ENCODE data around the gene NCOA6.
"Not testable (repeated sequence)": the region's sequence is repeated elsewhere in the genome, so short reads cannot be mapped to it uniquely, and the experiment has no call there.

The NCOA6 gene

DNA sequence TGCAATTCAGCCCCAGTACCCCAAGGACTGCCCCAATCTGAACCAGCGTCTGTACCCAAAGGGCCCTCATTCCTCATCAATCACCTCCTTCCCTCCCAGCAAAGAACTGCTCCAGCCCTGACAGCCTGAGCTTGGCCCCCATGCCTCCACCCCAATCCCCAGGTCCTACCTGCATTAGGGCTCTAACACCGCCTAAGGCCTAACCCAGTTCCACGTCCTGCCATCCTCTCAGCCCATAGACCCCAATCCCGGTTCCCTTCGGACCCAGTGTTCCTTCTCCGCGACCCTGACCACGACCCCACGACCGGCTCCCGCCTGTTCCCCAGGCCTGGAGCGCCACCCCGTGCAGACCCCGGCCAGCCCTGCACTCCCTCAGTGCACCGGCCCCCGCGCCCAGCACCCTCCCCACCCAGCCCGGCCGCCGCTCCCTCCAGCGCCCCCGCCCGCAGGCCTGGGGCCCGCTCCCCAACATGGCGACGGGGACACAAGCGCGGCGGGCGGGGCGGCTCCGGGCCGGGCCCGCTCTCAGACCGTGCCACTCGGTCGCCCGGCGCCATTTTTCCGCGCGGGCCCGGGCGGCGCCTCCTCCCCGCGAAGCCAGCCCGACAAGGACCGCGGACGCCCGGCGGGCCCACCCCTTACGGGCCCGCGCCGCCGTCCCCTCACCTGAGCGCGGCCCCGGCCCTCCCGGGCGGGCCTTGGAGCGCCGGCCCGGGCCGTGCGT is 483 bp downstream of the NCOA6 start:
- peak; percentile 73 for DNase-seq

GRCh38 chr20:34824452-34824805 is 1.0 kb downstream of the NCOA6 start:
- peak; percentile 25 for DNase-seq

GRCh38 chr20:34824026-34824425 is 1.4 kb downstream of the NCOA6 start:
- DNase-seq = no peak

DNA sequence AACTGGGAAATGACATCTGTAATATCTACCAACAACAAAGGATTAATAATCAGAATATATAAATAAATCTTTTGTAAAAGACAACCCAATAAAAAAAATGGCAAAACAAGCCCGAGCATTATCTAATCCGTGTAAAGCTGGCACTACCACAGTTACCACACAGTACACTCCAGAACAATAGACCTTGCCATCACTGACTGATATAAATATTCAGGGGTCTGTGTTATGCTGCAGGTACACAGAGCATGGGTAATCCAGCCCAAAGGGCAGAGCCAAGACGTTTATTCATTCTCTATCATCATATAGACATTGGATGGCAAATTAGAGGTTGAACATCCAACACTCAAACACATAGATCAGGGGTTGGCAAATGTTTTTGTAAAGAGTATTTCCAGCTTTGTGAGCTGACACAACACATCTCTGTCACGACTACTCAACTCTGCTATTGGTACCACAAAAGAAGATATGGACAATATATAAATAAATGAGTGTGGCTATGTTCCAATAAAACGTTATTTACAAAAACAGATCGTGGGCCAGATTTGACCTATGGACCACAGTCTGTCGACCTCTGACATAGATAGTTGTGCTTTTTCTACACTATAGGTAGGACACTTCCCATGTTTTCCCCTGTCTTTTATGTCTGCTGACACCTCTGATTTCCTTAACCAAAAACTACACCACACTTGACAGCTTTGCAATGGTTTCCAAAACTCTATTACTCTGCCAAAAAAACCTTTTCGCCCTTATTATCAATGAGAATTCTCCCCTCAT is 4.5 kb downstream of the NCOA6 start:
- DNase-seq = peak; percentile 7

DNA sequence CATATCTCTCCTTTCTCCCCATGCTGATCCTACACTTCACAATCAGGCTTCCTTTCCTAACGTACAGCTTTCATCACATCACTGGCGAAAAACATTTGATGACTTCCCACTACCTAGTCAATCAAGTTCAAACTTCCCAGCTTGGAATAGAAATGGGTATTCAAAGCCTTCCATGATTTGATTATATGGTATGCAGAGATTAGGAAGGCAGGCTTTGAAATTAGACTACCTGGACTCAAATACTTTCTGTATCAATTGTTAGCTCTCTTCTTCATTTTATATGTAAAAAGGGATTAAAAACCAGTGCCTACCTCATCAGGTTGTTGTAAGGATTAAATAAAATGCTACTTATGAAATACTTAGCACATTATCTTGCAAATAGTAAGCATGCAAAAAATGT is 7.7 kb downstream of the NCOA6 start:
- DNase-seq = no peak

DNA sequence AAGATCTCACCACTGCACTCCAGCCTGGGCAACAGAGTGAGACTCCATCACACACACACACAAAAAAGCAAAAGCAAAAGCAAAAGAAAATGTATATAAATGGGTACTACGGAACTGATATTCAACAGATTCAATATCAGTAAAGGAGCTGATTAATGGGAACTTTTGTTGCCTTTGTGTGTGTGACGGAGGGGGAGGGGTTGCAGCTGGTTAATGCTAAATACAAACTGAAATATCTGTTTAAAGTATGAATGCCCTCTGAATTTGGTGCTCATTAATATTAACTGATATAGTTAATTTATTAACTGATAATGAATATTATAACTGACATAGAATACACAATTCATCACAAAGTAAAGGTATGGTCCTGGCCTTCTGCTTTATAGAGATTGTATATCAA is 8.4 kb downstream of the NCOA6 start:
- no peak for DNase-seq

DNA sequence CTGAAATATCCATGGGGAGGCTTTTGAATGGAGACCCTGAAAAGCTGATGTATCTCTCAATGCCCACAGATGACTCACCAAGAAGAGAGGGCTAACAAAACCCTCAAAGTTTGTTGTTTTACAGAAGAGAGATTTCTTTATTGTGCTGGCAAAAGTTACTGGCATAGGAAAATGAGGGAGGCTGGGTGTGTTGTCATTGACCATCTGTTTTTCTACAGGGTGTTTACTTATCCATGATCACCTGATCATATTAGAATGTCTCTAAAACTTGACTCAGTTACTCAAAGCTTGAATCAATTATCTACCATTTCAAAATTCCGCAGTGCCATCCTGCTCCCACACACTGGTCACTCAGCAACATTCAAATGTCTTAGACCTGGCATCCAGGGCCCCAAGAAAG is 9.8 kb downstream of the NCOA6 start:
- DNase-seq = no peak

DNA sequence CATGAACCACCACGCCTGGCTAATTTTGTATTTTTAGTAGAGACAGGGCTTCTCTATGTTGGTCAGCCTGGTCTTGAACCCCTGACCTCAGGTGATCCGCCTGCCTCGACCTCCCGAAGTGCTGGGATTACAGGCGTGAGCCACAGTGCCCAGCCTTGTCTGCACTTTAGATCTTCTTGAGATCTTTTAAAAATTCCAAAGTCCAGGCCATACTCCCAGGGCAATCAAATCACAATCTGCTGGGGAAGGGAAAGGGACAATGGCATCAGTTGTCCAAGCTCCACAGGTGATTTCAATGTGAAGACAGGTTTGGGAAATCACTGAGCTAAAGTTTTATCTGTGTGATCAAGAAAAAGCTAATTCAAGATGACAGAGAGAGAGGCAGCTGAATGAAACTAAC is 16.9 kb downstream of the NCOA6 start:
- DNase-seq = no peak

DNA sequence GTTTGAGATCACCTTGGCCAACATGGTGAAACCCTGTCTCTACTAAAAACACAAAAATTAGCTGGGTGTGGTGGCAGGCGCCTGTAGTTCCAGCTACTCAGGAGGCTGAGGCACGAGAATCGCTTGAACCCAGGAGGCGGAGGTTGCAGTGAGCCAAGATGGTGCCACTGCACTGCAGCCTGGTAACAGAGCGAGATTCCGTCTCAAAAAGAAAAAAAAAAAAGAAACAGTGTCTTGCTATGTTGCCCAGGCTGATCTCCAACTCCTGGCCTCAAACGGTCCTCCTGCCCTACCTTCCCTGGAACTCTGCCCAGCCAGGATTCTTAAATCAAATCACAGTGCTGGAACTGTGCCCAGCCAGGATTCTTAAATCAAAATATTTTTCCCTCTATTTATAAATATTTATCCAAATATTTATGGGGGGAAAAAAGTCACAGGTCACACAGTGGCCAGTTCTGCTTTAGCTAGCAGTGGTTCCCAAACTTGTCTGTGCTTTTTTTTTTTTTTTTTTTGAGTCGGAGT is 17.4 kb downstream of the NCOA6 start:
- DNase-seq = not testable (repeated sequence)

DNA sequence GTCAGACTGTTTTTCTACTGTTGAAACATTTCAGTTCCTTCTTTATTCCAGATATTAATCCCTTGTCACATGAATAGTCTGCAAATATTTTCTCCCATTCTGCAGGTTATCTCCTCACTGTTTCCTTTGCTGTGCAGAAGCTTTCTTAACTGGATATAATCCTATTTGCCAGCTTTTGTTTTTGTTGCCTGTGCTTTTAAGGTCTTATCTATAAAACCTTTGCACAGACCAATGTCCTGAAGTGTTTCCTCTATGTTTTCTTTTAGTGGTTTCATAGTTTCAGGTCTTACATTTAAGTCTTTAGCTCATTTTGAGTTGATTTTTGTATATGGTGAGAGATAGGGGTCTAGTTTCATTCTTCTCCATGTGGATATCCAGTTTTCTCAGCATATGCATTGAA is 19.2 kb downstream of the NCOA6 start:
- no peak for DNase-seq

- DNase-seq = no peak
These were observed 26.6 kb downstream of the NCOA6 start for GRCh38 chr20:34798871-34799270.

DNA sequence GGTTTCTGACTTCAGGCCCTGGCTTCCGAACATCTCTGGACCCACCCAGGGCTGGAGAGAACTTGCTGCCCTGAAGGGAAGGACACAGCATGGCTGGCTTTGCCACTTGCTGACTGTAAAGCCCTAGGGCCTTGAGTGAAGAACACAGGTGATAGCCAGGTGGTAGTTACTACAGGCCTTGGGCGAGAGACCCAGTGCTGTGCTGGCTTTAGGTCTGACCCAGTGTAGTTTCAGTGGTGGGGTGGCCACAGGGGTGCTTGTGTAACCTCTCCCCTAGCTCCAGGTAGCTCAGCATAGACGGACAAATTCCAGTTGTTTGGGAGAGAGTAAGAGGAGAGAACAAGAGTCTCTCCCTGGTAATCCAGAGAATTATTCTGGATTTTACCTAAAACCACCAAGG is 27.1 kb downstream of the NCOA6 start:
- DNase-seq = no peak

DNA sequence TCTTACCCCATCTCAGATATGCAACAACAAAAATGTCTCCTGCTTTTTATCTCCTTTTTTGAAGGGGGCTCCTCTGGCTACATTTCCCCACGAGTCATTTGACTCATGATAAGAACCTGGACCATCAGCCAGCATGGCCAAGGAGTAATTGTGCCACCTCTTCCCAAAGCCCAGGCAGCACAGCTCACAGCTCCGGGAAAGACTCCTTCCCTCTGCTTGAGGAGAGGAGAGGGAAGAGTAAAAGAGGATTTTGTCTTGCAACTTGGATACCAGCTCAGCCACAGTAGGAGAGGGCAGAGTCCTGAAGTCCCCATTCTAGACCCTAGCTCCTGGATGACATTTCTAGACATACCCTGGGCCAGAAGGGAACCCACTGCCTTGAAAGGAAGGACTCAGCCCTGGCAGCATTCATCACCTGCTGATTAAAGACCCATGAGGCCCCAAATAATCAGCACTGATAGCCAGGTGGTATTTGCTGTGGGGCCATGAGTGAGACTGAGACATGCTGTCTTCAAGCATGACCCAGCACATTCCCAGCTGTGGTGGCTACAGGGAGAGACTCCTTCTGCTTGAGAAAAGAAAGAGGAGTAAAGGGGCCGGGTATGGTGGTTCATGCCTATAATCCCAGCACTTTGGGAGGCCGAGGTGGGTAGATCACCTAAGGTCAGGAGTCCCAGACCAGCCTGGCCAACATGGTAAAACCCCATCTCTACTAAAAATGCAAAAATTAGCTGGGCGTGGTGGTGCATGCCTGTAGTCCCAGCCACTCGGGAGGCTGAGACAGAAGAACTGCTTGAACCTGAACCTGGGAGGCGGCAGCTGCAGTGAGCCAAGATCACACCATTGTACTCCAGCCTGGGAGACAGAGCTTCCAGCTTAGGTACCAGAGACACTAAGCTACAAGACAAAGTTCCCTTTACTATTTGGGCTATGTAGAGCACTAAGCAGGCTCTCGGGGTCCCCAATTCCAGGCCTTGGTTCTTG is 28.1 kb downstream of the NCOA6 start:
- no peak for DNase-seq

GRCh38 chr20:34794006-34794585 is 31.4 kb downstream of the NCOA6 start:
- DNase-seq = no peak

GRCh38 chr20:34792687-34793363 is 32.6 kb downstream of the NCOA6 start:
- DNase-seq = no peak

DNA sequence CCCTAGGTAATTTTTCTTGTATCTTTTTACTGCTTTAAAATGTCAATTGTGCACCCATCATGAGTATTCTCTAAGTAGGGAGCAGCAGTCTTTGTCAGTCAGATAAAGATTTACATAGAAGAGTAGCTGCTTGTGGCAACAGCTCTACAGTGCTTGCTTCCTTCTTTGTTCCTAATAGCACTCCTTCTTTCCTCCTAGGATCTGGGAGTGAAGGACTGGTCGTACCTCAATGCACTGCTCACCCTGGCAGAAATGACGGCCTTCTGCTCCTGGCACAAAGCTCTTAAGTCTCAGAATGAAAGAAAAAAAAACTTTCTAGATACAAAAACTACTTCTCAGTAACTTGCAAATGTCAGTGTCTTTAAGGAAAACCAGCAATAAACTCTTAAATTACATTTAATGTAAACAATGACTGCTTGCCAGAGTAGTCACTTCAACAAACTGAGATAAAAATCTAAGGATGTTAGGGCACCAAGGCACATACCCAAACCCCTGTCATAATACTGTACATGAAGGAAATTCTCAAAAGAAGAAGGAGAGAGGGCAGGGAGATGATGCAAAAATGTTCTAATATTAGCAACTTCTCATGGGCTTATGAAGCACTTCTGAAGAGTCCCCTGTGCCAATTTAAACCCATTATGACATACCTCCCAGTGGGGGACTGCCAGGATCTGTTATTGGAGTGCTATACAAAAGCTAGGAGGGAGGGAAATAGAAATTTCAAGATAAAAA is 34.0 kb downstream of the NCOA6 start:
- DNase-seq = no peak

- DNase-seq = no peak
These were observed 44.2 kb downstream of the NCOA6 start for GRCh38 chr20:34781220-34781619.

- not testable (repeated sequence) for DNase-seq
These were observed 45.2 kb downstream of the NCOA6 start for GRCh38 chr20:34780291-34780690.

- DNase-seq = no peak
These were observed 49.3 kb downstream of the NCOA6 start for GRCh38 chr20:34776177-34776576.

- DNase-seq = no peak
These were observed 50.6 kb downstream of the NCOA6 start for GRCh38 chr20:34774886-34775285.

DNA sequence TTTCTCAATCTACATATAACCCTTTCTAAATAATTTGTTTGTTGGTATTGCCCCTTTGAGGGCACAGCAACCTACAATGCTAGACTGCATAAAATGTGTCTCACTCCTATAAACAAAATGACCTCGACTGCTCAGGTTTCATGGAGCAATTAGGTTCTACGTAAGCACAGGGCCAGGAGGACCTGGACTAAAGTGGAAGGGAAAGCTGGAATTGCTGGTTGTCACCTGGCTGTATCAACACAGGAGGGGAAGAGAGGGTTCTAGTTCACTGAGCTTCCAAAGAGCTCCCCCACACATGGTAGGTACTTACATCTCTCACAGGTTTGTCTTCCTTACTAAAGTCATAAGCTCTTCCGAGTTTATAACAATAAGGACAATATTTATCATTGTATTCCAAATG is 51.0 kb downstream of the NCOA6 start:
- DNase-seq = no peak
